ENCODE measurements around the gene TAF12.
"Not testable (repeated sequence)": the region's sequence is repeated elsewhere in the genome, so short reads cannot be mapped to it uniquely, and the experiment has no call there.

Gene TAF12

DNA sequence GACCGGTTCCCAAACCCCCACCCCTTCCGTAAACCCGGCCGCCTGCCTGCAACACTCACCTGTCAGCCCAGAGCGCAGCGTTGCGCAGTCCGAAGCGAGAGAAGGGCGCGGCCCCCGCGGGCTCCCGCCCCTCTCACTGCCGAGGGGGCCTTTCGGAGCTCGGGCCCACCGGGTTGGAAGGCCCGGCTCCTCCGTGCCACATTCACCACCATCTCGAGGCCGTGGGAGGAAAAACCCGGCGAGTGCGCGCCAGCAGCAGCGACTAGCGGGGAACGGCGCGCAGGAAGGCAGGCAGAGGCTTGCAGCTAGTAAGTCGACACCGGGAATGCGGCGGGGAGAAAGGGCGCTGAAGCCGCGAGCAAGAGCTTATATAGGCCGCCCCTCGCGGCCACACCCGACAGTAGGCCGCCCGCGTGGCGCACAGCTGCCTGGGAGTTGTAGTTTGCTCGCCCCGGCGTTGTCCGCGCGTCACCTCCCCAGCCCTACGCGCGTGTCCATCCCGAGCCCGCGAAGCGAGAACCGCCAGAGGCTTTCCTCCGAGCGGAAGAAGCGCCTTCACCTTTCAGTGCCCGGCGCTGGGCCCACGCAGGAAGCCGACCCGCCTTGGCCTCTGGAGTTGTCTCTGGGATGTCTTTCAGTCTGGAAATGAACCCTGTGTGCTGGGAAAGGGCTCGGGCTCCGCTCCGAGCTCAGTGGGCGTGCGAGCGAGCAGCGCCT lies 61.2 kb downstream of the TAF12 start:
- DNase-seq (ENCODE audit: low spot score): peak; percentile 91

DNA sequence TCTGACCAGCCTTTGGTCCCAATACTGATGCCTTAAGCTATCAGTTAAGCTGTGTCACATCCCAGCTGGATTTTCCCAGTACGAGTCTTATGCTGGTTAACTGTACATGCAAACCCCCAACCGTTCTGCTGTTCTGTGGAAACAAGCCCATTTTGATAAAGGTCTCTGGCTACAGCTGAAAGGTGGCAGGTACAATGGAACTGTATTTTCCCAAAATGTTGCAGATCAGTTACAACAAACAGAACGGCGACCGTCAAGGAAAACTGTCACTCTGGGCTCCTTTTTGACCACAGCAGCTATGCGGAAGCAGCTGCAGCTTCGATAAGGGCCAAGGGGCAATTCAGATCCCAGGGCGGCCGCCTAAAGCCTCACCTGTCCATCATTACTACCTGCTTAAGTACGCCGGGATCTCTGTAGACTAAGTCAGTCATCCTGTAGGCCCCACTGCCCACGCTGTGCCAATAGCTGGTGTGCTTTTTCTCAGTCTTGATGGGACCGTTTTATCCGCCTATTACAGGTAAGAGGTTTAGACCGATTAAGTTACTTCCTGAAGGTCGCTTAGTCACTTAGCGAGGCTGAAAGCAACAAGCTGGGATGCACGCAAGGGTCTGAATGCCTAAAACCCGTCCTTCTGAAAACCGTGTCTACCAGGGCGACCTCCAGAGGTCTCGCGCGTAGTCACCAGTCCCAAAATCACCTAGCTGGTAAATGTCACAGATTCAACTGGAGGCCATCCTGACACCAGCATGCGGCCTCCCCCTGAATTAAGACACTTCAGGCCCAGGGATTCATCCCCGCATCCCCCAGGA lies 61.9 kb downstream of the TAF12 start:
- peak; percentile 38 for DNase-seq (ENCODE audit: low spot score)

DNA sequence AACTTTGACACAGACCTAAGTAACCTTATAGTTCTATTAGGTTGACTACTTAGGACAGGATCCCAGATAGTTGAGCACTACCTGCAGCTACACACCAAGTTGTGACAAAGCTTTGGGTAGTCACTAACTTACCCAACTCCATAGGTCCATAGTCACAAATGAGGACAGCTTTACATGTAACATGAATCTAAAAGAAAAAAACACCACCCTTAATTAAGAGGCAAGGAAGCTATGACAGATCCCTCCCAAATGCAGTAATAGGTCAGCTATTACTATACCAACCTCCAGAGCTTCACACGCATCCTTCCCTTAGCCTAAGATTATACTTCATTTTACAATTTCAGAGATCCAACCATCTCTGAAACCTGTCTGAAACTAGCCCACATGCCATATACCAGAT lies 63.5 kb downstream of the TAF12 start:
- no peak for DNase-seq (ENCODE audit: low spot score)

DNA sequence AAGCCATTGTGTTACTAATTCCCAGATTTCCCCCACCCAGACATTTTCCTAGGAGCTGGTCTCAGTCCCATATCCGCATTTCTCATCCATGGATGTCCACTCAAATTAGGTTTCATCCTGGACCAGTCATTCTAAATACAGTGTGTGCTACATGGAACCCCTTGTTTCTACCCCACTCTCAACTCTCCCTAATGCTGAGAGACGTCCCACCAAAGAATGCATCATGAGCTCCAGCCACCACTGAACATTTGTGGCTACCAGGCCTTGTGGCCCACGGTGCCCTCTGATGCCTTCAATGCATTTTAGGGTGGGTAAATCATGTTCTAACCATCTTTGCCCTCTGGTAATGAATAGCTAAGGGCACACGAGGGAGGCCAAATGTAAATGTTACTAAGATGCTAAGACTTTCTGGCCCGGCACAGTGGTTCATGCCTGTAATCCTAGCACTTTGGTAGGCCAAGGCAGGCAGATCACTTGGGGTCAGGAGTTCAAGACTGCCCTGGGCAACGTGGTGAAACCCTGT lies 64.1 kb downstream of the TAF12 start:
- DNase-seq (ENCODE audit: low spot score): no peak

DNA sequence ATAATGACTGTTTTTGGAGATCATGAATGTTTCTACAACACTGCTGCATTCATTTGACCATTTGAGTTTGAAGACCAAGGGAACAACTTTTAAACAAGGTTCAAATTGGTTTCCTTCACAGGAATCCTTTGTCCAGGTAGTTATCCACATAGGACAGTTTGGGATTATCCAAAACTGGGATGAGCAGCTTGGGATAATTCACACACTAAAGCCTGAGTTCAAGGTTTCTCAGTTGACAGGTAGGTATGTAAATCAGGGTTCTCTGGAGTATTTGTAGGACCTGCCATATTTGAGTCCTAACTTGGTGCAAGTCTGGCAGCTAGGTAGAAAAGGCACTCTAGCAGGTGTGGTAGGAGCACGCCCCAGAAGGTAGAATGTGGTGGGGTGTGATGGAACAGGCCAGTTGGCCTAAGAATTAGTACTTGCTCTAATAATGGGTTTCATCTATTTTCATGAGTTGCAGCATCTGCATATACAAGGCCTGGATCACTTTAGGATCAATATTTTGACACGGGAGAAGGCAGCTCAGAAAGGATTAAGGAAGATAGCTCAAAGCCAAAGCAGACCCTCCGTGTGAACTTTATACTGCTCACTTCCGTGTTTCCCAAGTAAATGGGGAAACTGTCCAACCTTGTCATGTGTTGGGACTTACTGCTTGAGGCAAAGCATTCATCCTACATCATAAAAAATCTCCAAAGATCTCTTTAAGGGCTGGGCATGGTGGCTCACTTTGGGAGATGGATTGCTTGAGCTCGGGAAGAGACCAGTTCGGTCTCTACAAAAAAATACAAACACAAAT lies 64.9 kb downstream of the TAF12 start:
- DNase-seq (ENCODE audit: low spot score): no peak

DNA sequence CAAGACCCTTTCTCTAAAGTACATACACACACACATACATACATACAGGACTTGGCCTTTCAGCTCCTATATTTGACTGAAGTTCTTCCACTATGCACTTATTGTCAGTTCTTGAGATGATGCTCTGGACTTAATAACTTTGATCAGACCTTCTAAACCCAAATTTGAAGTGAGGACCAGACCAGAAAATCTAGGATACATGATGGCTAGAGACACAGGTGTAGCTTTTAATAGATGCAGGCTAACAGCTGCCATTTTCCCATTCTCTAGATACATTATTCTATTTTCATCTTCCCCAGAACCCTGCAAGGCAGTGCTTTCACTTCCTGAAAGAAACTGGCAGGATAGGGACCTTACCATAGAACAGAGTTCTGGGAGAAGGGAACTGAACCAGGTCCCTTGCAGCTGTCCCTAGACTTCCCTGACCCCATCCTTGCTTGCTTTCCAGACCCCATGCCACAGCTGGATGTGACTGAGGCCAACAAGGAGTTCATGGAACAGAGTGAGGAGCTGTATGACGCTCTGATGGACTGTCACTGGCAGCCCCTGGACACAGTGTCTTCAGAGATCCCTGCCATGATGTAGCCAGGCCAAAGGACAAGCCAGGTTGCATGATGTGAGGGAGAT lies 65.7 kb downstream of the TAF12 start:
- no peak for DNase-seq (ENCODE audit: low spot score)

DNA sequence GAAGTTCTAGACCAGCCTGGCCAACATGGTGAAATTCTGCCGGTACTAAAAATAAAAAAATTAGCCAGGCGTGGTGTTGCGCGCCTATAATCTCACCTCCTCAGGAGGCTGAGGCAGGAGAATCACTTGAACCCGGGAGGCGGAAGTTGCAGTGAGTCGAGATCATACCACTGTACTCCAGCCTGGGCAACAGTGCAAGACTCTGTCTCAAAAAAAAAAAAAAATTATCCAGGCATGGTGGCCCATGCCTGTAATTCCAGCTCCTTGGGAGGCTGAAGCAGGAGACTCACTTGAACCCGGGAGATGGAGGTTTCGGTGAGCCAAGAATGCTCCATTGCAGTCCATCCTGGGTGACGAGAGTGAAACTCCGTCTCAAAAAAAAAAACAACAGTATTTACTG lies 69.3 kb downstream of the TAF12 start:
- no peak for DNase-seq (ENCODE audit: low spot score)

DNA sequence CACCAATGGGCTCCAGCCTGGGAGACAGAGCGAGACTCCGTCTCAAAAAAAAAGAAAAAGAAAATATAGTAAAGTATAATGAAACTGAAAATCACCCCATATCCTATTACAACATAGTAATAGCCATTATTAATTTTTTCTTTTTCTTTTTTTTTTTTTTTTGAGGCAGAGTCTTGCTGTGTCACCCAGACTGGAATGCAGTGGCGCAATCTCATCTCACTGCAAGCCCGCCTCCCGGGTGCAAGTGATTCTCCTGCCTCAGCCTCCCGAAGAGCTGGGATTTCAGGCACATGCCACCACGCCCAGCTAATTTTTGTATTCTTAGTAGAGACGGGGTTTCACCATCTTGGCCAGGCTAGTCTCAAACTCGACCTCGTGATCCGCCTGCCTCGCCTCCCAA lies 70.0 kb downstream of the TAF12 start:
- DNase-seq (ENCODE audit: low spot score): not testable (repeated sequence)

DNA sequence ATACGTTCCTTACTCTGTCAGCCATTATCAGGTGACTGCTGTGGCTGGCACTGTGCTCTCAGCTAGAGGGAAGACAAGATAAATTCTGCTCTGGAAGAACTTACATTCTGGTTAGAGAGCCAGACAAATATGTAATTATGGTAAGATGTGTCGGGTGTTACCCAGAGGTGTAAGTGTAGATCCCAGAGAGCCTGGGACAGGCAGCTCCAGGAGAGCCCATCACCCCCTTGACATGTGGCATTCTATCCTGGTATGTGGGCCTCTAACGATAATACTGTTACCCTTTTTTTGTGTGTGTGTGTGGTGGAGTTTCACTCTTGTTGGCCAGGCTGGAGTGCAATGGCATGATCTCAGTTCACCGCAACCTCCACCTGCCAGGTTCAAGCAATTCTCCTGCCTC lies 71.0 kb downstream of the TAF12 start:
- DNase-seq (ENCODE audit: low spot score): no peak

DNA sequence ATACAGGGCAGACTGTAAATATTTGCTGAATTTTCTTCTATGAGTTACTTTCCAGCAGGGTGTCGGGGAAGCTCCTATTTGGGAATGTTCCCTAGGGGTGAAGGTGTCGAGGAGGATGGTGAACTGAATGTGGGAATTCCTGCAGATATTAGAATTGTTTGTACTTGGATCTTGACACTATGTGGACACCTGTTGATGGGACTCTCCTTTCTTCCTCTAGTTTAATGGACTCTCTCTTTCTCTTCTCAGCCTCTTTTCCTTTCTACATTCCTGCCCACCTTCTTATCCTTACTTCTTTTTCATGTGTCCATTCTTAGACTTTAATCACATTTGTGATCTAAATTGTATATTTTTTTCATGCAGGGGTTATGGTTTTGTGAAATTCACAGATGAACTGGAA lies 75.9 kb downstream of the TAF12 start:
- DNase-seq (ENCODE audit: low spot score): no peak

DNA sequence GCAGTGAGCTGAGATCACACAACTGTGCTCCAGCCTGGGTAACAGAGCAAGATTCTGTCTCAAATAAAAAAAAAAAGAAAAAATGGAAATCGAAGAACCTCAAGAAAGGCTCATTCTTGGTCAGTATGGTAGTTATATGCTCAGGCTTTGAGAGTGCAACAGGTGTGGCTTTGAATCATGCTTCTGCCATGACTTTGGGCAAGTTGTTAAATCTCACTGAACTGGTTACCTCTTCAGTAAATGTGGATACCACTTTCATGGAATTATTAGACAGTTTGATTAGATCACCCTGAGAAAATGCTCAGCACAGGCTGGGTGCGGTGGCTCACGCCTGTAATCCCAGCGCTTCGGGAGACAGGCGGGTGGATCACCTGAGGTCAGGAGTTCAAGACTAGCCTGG lies 77.1 kb downstream of the TAF12 start:
- no peak for DNase-seq (ENCODE audit: low spot score)

DNA sequence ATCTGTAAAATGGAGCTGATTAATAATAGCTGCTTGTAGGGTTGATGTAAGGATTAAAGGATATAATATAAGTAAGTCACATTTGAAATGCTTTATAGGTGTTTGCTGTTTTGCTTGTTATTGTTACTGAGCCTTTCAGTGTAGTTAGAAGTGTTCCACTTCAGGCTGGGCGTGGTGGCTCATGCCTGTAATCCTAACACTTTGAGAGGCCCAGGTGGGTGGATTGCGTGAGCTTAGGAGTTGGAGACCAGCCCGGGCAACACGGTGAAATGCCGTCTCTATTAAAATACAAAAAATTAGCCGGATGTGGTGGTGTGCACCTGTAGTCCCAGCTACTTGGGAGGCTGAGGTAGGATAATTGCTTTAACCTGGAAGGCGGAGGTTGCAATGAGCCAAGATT lies 77.8 kb downstream of the TAF12 start:
- DNase-seq (ENCODE audit: low spot score): no peak

DNA sequence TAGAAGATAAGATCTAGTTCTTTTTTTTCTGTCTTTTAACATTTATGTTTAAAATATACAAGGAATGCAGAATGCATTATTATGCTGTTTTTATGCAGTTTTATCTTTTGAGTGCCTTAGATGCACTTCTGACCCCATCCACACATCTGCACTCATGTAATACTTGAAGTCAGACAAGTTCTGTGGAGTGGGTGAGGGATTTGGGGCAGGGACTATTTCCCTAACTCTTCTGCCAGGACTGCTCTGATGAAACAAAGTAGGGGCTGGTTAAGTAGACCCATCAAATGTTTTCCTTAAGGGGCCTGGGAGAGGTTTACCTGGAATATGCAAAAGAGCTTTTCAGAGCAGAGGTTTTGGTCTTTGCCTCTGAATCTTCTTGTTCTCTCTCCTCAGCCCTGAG lies 78.6 kb downstream of the TAF12 start:
- no peak for DNase-seq (ENCODE audit: low spot score)

DNA sequence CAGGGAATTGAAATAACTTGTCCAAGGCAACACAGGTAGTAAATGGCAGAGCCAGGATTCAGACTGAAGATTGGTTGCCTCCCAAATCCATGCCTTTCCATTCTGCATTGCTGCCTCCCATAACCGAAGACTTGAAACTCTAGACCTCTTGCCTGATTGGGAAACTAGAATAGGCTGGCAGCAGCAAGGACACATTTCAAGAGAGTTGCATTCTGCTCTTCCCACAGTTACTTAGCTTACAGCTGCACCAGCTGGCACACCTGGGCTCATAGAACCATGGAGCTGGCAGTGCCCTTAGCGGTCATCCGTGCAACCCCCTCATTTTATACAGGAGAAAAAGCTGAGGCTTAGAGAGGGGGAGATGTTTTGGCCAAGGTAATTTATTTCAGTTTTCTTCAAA lies 82.0 kb downstream of the TAF12 start:
- DNase-seq (ENCODE audit: low spot score): no peak
